ENCODE results near the gene ITPRID1.

ITPRID1 gene

DNA sequence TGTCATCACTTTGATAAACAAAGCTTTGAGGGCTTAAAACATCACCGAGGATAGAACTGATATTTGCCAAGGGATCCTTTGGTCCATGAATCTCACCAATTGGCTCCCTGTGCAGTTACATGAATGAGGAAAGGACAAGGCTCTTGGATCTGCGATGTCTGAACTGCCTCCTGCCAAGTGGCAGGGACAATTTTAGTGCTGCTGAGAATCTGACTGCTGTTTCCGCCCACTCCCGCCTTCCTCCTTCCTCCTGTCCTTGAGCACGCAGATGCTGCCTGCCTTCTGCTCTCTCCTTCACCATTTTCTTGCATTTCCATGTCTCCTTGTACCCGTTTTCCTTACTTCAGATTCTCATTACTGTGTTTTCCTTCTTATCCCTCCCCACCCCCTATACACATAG lies 26.8 kb upstream of the ITPRID1 start:
- no peak overlapping the region for H3K4me3 ChIP-seq (ENCODE audit: insufficient read depth, low read length, poor library complexity, severe bottlenecking)
- H3K36me3 ChIP-seq (ENCODE audit: low read length), result no peaks in the 10 kb centered on the region
- H3K27ac ChIP-seq (ENCODE audit: low read depth, low read length), result no peak overlapping the region
- H3K9ac ChIP-seq (ENCODE audit: low read length), result no peak overlapping the region
- TF ChIP-seq EZH2phosphoT487 (conservative IDR thresholded peaks at IDR 0.05; ENCODE audit: low read length), result no peak
- TF ChIP-seq, protein P1, sequence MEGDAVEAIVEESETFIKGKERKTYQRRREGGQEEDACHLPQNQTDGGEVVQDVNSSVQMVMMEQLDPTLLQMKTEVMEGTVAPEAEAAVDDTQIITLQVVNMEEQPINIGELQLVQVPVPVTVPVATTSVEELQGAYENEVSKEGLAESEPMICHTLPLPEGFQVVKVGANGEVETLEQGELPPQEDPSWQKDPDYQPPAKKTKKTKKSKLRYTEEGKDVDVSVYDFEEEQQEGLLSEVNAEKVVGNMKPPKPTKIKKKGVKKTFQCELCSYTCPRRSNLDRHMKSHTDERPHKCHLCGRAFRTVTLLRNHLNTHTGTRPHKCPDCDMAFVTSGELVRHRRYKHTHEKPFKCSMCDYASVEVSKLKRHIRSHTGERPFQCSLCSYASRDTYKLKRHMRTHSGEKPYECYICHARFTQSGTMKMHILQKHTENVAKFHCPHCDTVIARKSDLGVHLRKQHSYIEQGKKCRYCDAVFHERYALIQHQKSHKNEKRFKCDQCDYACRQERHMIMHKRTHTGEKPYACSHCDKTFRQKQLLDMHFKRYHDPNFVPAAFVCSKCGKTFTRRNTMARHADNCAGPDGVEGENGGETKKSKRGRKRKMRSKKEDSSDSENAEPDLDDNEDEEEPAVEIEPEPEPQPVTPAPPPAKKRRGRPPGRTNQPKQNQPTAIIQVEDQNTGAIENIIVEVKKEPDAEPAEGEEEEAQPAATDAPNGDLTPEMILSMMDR (IDR thresholded peaks at IDR 0.05; ENCODE audit: insufficient read depth, low read length, poor library complexity, severe bottlenecking), result no peak
- H3K9me3 ChIP-seq (ENCODE audit: insufficient read depth, low read length), result no peaks in the 10 kb centered on the region
- H2AFZ ChIP-seq (ENCODE audit: low read depth, low read length, severe bottlenecking), result no peak overlapping the region
- H3K4me2 ChIP-seq (ENCODE audit: low read depth, low read length, poor library complexity, severe bottlenecking), result no peak overlapping the region
- H3K27me3 ChIP-seq (ENCODE audit: low read length), result no peaks in the 10 kb centered on the region
- no peaks in the 10 kb centered on the region for H4K20me1 ChIP-seq (ENCODE audit: low read depth, low read length)
- H3K79me2 ChIP-seq (ENCODE audit: insufficient read depth, low read length), result no peaks in the 10 kb centered on the region
- H3K9me2 ChIP-seq (replicated peaks; ENCODE audit: insufficient read depth, low read length), result no peaks in the 10 kb centered on the region
- H3F3A ChIP-seq (ENCODE audit: insufficient read depth), result no peaks in the 10 kb centered on the region

DNA sequence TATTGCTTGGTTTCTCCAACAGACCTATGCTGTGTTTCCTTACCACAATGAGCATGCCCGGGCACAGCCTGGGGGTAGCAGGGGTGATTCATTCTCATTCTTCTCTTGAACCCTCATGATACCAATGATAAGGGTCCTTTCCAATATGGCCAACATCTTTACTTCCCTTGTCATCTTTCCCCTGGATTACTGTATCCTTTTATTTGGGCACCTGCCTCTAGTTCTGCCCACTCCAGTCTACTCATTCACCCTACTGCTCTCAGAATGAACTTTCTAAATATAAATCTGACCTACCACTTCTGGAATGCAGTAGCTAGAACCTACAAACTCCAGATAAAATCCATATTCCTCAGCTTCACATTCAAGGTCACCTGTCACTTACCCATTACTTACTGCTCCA lies 26.4 kb upstream of the ITPRID1 start:
- Histone ChIP-seq H4K20me1 (ENCODE audit: low read depth, low read length) (no peaks in the 10 kb centered on the region), H3K9me2 (replicated peaks; ENCODE audit: insufficient read depth, low read length) (no peaks in the 10 kb centered on the region), H3K36me3 (ENCODE audit: low read length) (no peaks in the 10 kb centered on the region), H2AFZ (ENCODE audit: low read depth, low read length, severe bottlenecking) (no peak overlapping the region), H3K27me3 (ENCODE audit: low read length) (no peaks in the 10 kb centered on the region), H3K79me2 (ENCODE audit: insufficient read depth, low read length) (no peaks in the 10 kb centered on the region), H3K27ac (ENCODE audit: low read depth, low read length) (no peak overlapping the region), H3K4me3 (ENCODE audit: insufficient read depth, low read length, poor library complexity, severe bottlenecking) (no peak overlapping the region), H3F3A (ENCODE audit: insufficient read depth) (no peaks in the 10 kb centered on the region), H3K4me2 (ENCODE audit: low read depth, low read length, poor library complexity, severe bottlenecking) (no peak overlapping the region), H3K9ac (ENCODE audit: low read length) (no peak overlapping the region), H3K9me3 (ENCODE audit: insufficient read depth, low read length) (no peaks in the 10 kb centered on the region)
- TF ChIP-seq, protein P1 (IDR thresholded peaks at IDR 0.05; ENCODE audit: insufficient read depth, low read length, poor library complexity, severe bottlenecking), result no peak
- TF ChIP-seq EZH2phosphoT487 (conservative IDR thresholded peaks at IDR 0.05; ENCODE audit: low read length), result no peak

DNA sequence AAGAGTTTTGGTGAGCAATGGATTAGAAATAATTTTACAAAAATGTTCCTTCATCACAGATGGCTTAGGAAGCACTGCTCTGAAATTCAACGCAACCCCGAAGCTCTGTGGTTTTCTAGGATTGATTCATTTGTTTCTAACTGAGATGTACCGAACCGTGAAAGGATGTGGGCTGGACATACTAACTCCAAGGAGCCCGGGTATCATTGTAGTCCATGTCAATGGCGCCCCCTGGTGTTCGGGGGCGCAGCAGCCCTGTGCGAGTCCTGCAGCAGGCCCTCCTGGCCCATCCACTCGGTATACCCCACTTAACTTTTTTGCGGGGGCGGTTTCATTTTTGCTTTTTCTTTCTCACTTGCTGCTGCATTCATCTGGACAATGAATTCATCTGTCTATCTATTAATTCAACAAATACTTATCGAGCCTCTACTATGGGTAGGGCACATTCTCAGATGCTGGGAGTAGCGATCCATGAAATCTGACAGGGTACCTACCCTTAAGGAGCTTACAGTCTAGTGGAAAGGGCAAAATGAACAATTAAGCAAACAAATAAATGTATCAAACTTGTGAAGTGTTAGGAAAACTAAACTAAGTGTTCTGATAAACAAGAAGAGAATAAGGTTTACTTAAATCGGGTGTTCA lies 25.2 kb upstream of the ITPRID1 start:
- no peak overlapping the region for H3K27ac ChIP-seq (ENCODE audit: low read depth, low read length)
- H3K9me3 ChIP-seq (ENCODE audit: insufficient read depth, low read length), result no peaks in the 10 kb centered on the region
- H4K20me1 ChIP-seq (ENCODE audit: low read depth, low read length), result no peaks in the 10 kb centered on the region
- no peaks in the 10 kb centered on the region for H3K36me3 ChIP-seq (ENCODE audit: low read length)
- H3F3A ChIP-seq (ENCODE audit: insufficient read depth), result no peaks in the 10 kb centered on the region
- H2AFZ ChIP-seq (ENCODE audit: low read depth, low read length, severe bottlenecking), result no peak overlapping the region
- H3K79me2 ChIP-seq (ENCODE audit: insufficient read depth, low read length), result no peaks in the 10 kb centered on the region
- TF ChIP-seq, protein P1 (IDR thresholded peaks at IDR 0.05; ENCODE audit: insufficient read depth, low read length, poor library complexity, severe bottlenecking), result peak; percentile 84
- TF ChIP-seq EZH2phosphoT487 (conservative IDR thresholded peaks at IDR 0.05; ENCODE audit: low read length), result no peak
- no peak overlapping the region for H3K9ac ChIP-seq (ENCODE audit: low read length)
- no peak overlapping the region for H3K4me2 ChIP-seq (ENCODE audit: low read depth, low read length, poor library complexity, severe bottlenecking)
- no peaks in the 10 kb centered on the region for H3K9me2 ChIP-seq (replicated peaks; ENCODE audit: insufficient read depth, low read length)
- no peaks in the 10 kb centered on the region for H3K27me3 ChIP-seq (ENCODE audit: low read length)
- H3K4me3 ChIP-seq (ENCODE audit: insufficient read depth, low read length, poor library complexity, severe bottlenecking), result no peak overlapping the region
